HepG2 (cell line): ENCODE results near the gene IMP3. TPM values are rescaled to one million over a fixed set of nuclear protein-coding genes. Genes with fewer than 3 reads are reported as not detected.

Source experiments
- ATAC-seq: fragments of 200-7000 bp; cut with Tn5 transposase; 3 replicates; pipeline ENCODE4 v1.9.1; 2020; ENCODE audit warnings: mild to moderate bottlenecking, moderate library complexity
- BruUV-seq: library from RNA; stranded (reverse); fragments of 400-500 nt; replicated peaks from 2 replicates; lab custom pipeline; 2021; lab: Mats Ljungman, UMichigan
- CTCF ChIA-PET: fragments of 300-600 bp; formaldehyde crosslinking; extraction: SDS; loops from one replicate; lab custom pipeline; 2021; ENCODE audit warnings: low total read pairs, inconsistent platforms, low intra/inter-chr PET ratio; lab: Yijun Ruan, JAX
- POLR2A ChIA-PET: fragments of 350-600 bp; sonication (Branson Sonifier 250); formaldehyde crosslinking; loops from one replicate; lab custom pipeline; 2020; ENCODE audit warnings: antibody characterized with exemption, inconsistent platforms; lab: Yijun Ruan, JAX
- DNase-seq: peaks from one replicate; pipeline ENCODE4 v3.0.0-alpha.2; 2015; ENCODE audit warnings: low spot score
- FAIRE-seq: peaks from 3 replicates; lab custom pipeline; 2011; peaks lifted over from hg19 to GRCh38; lab: Jason Lieb, UNC
- H2AFZ ChIP-seq: one replicate; pipeline ENCODE4 v1.6.1; 2011; ENCODE audit warnings: low read length, inconsistent platforms
- H3K27ac ChIP-seq: fragments of 300-600 bp; 3 replicates; pipeline ENCODE4 v1.8.0; 2011; ENCODE audit warnings: mixed run types, mild to moderate bottlenecking, mixed read lengths, low read length, inconsistent platforms; ENCODE audit not compliant: insufficient read depth; ENCODE audit errors: extremely low read length
- H3K27me3 ChIP-seq, 2 experiments: fragments of 200-600 bp in 1 of 2; 2 replicates in 1 of 2; 3 replicates in 1 of 2; pipeline versions ENCODE4 v1.6.0 to v1.8.0; 2011; ENCODE audit warnings: low read length in 2 of 2, mild to moderate bottlenecking in 2 of 2, moderate library complexity in 2 of 2, inconsistent platforms in 1 of 2; ENCODE audit not compliant: insufficient read depth in 2 of 2, control insufficient read depth in 1 of 2
- H3K36me3 ChIP-seq, 2 experiments: fragments of 200-600 bp in 1 of 2; replicated peaks in 1 of 2; 2 replicates in 1 of 2; 3 replicates in 1 of 2; pipeline versions ENCODE4 v1.5.1 to v1.8.0; 2011; ENCODE audit warnings: low read length in 2 of 2, inconsistent platforms in 1 of 2; ENCODE audit not compliant: insufficient read depth in 2 of 2, control insufficient read depth in 1 of 2
- H3K4me1 ChIP-seq: 2 replicates; pipeline ENCODE4 v1.5.1; 2012; ENCODE audit warnings: low read length, inconsistent platforms; ENCODE audit not compliant: insufficient read depth
- H3K4me2 ChIP-seq: 2 replicates; pipeline ENCODE4 v1.6.0; 2011; ENCODE audit warnings: low read depth, low read length, inconsistent platforms
- H3K4me3 ChIP-seq, 3 experiments: fragments of 200-600 bp in 1 of 3; sonication (generic), shearing (Covaris generic) in 1 of 3; replicated peaks in 1 of 3; 2 replicates each; pipeline ENCODE4 v1.5.1; 2011 to 2016; ENCODE audit warnings: low read length in 3 of 3, inconsistent platforms in 2 of 3, low read depth in 2 of 3, mild to moderate bottlenecking in 2 of 3, control low read depth in 1 of 3, mixed read lengths in 1 of 3; ENCODE audit not compliant: insufficient read depth in 1 of 3
- H3K79me2 ChIP-seq: one replicate; pipeline ENCODE4 v1.6.1; 2011; ENCODE audit warnings: low read length, inconsistent platforms; ENCODE audit not compliant: insufficient read depth
- H3K9ac ChIP-seq: 2 replicates; pipeline ENCODE4 v1.6.0; 2011; ENCODE audit warnings: mild to moderate bottlenecking, low read depth, low read length, inconsistent platforms; ENCODE audit not compliant: insufficient read depth
- H3K9me3 ChIP-seq: 2 replicates; pipeline ENCODE4 v1.5.1; 2012; ENCODE audit warnings: mild to moderate bottlenecking, low read length
- H4K20me1 ChIP-seq: 2 replicates; pipeline ENCODE4 v1.6.0; 2011; ENCODE audit warnings: inconsistent platforms, mild to moderate bottlenecking, low read length, moderate library complexity; ENCODE audit not compliant: insufficient read depth
- CEBPB ChIP-seq: IDR thresholded peaks from 2 replicates; pipeline ENCODE4 v1.6.1; 2011; ENCODE audit warnings: low read depth, low read length, improper control_type of control experiment, borderline replicate concordance
- EEA1 ChIP-seq: sonication (generic); formaldehyde crosslinking; IDR thresholded peaks from 2 replicates; pipeline ENCODE4 v1.5.1; 2020; ENCODE audit warnings: mild to moderate bottlenecking, missing genetic modification reagents, borderline replicate concordance
- MTERF4 ChIP-seq: sonication (generic); formaldehyde crosslinking; IDR thresholded peaks from 2 replicates; pipeline ENCODE4 v1.8.0; 2023; ENCODE audit warnings: mild to moderate bottlenecking, missing genetic modification reagents
- NRL ChIP-seq: sonication (generic); formaldehyde crosslinking; IDR thresholded peaks from 2 replicates; pipeline ENCODE4 v1.5.0; 2020; ENCODE audit warnings: missing genetic modification reagents, mild to moderate bottlenecking, moderate library complexity, borderline replicate concordance
- RXRB ChIP-seq: IDR thresholded peaks from 2 replicates; pipeline ENCODE4 v1.6.1; 2016; ENCODE audit warnings: borderline replicate concordance, missing genetic modification reagents, missing compliant biosample characterization
- SCMH1 ChIP-seq: sonication (generic); formaldehyde crosslinking; IDR thresholded peaks from 2 replicates; pipeline ENCODE4 v1.9.0; 2021; ENCODE audit warnings: missing genetic modification reagents, mild to moderate bottlenecking, borderline replicate concordance
- SP4 ChIP-seq: sonication (generic); formaldehyde crosslinking; IDR thresholded peaks from 2 replicates; pipeline ENCODE4 v1.8.1; 2023; ENCODE audit warnings: mild to moderate bottlenecking, missing genetic modification reagents
- ZBTB7A ChIP-seq: sonication (generic); formaldehyde crosslinking; IDR thresholded peaks from 2 replicates; pipeline ENCODE4 v1.8.0; 2022; ENCODE audit warnings: mild to moderate bottlenecking, missing genetic modification reagents
- ZBTB7B ChIP-seq: sonication (generic); formaldehyde crosslinking; IDR thresholded peaks from 2 replicates; pipeline ENCODE4 v1.4.0; 2020; ENCODE audit warnings: missing genetic modification reagents
- ZIK1 ChIP-seq: sonication (generic); formaldehyde crosslinking; IDR thresholded peaks from 2 replicates; pipeline ENCODE4 v1.5.0; 2020; ENCODE audit warnings: mild to moderate bottlenecking, low read depth, missing genetic modification reagents, borderline replicate concordance
- ZNF3 ChIP-seq: IDR thresholded peaks from 2 replicates; pipeline ENCODE4 v1.7.0; 2017; ENCODE audit warnings: inconsistent platforms
- ZNF432 ChIP-seq: sonication (generic); formaldehyde crosslinking; IDR thresholded peaks from 2 replicates; pipeline ENCODE4 v1.5.0; 2020; ENCODE audit warnings: missing genetic modification reagents, mild to moderate bottlenecking, borderline replicate concordance
- WGBS: methylation state at CpG from one replicate; pipeline ENCODE4 v1.1.6; 2017; ENCODE audit warnings: low lambda C conversion rate; 5-methylcytosine and 5-hydroxymethylcytosine counted together
- in situ Hi-C: cut with HindIII; loops from 2 replicates; pipeline ENCODE4 v1.10.0; 2017; ENCODE audit warnings: low pct_unique_long_range_greater_than_20kb; ENCODE audit not compliant: extremely low pct_ligation_motif_present
- intact Hi-C: fragments of 100-400 bp; cut with micrococcal nuclease; formaldehyde crosslinking; loops from one replicate; pipeline ENCODE4 v1.10.0; 2022; ENCODE audit not compliant: unreplicated experiment
- polyA plus RNA-seq, 8 experiments: library from polyadenylated mRNA; depleted of rRNA in 3 of 8; stranded (reverse) in 7 of 8; unstranded in 1 of 8; fragments of >200 nt; fragmentation: Illumina TruSeq in 4 of 8; extraction: Trizol in 4 of 8; gene quantifications; 2 replicates each; pipeline versions ENCODE4 v1.2.1 to v1.2.3, GENCODE V29; 2011 to 2016; ENCODE audit warnings: low read depth in 4 of 8, missing spikeins in 1 of 8, mixed read lengths in 1 of 8; ENCODE audit not compliant: insufficient read depth in 1 of 8
- total RNA-seq, 5 experiments: library from RNA; depleted of rRNA; stranded (reverse); fragments of >200 nt; fragmentation: Illumina TruSeq; extraction: Trizol; gene quantifications; 2 replicates each; pipeline ENCODE4 v1.2.3, GENCODE V29; 2016; ENCODE audit warnings: low read depth in 1 of 5
- TF ChIP-seq, protein P1 (sequence below): IDR thresholded peaks from 2 replicates; pipeline ENCODE4 v1.6.1; 2016; ENCODE audit warnings: missing genetic modification reagents, missing compliant biosample characterization
- TF ChIP-seq, protein P2 (sequence below): sonication (generic); formaldehyde crosslinking; IDR thresholded peaks from 2 replicates; pipeline ENCODE4 v1.5.1; 2020; ENCODE audit warnings: mild to moderate bottlenecking, missing genetic modification reagents, moderate library complexity

Gene IMP3
- total and polyA plus RNA-seq, 2 of the 13 experiments (the other 11 are each of a cell fraction or from before 2014, with no cell fraction given): 38.3 to 143 TPM

DNA sequence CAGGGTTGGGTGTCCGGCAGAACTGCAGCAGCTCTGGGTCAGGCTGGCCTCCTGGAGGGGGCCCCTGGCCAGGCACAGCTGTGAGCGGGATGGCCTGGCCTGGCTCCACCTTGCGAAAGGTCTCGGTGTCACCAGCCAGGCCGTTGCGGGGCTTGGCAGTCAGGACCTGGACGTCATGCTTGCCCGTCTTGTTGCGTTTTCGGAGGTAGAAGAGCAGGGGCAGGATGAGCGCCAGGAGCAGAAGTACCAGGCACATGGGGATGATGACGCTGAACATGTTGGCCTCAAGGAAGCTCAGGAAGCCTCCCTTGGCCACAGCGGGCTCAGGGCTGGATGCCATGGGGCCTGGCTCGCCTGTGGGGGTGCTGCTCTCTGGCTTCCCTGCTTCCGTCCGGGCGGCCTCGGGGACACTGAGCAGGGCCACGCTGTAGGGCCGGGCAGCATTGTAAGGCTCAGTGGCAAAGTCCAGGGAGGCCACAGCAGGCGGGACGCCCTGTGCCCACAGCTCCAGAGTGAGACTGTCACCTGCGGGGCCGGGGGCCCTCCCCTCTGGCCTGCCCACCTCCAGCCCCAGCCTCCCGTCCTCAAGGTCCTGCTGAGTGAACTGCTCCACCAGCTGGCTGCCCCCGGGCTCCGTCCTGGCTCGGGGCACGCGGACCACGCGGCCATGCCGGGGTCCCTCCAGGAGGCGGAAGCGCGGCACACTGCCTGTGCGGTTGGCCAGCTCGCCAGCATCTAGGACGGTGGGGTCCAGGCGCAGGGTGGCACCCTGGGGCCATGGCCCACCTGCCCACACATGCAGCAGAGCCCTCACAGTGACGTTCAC lies 35.8 kb upstream of the IMP3 start:
- ATAC-seq (peak; percentile 36), DNase-seq (no peak), FAIRE-seq (no peak)
- WGBS: 59% methylated on average over 19 of the region's 41 CpGs
- Histone ChIP-seq H3K9ac (no peak overlapping the region), H4K20me1 (no peaks in the 10 kb centered on the region), H3K27ac (no peak overlapping the region), H2AFZ (no peak overlapping the region), H3K4me1 (peaks cover 66% of the 10 kb centered on the region), H3K9me3 (no peaks in the 10 kb centered on the region), H3K79me2 (no peaks in the 10 kb centered on the region), H3K4me3 (peak overlapping the region in 1 of 3 experiments; percentile 46; a peak in 1 of 6 replicates), H3K27me3 (peaks cover 4 to 44% of the 10 kb centered on the region in 2 experiments; a peak in 3 of 5 replicates), H3K36me3 (no peaks in the 10 kb centered on the region), H3K4me2 (peak overlapping the region; percentile 53)
- in situ Hi-C loops (no loop called here), intact Hi-C loops (no loop called here)
- POLR2A ChIA-PET: interaction anchor here (1.5 to 2.3 kb wide), 3 partner anchors 29 to 49 kb away, joined by 3 to 10 read pairs (median 7); partner anchors contain the start of genes IMP3 and SNX33
- BruUV-seq: no TSS peak
- CTCF ChIA-PET: no interaction called here
- TF ChIP-seq EEA1 (0 out of 2 replicates have a peak, but pooled peaks have one; percentile 34), ZNF3 (CRISPR knock-in tag) (no peak), ZBTB7B (CRISPR knock-in tag) (no peak), SCMH1 (CRISPR knock-in tag) (no peak), RXRB (CRISPR knock-in tag) (no peak), SP4 (no peak), CEBPB (peak; percentile 11; the same call in 1 of the 2 replicates), ZNF432 (CRISPR knock-in tag) (no peak), NRL (CRISPR knock-in tag) (0 out of 2 replicates have a peak, but pooled peaks have one; percentile 63), ZBTB7A (CRISPR knock-in tag) (no peak), MTERF4 (CRISPR knock-in tag) (no peak), ZIK1 (CRISPR knock-in tag) (no peak)
- TF ChIP-seq, protein P1, sequence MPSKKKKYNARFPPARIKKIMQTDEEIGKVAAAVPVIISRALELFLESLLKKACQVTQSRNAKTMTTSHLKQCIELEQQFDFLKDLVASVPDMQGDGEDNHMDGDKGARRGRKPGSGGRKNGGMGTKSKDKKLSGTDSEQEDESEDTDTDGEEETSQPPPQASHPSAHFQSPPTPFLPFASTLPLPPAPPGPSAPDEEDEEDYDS (CRISPR knock-in tag): no peak
- TF ChIP-seq, protein P2, sequence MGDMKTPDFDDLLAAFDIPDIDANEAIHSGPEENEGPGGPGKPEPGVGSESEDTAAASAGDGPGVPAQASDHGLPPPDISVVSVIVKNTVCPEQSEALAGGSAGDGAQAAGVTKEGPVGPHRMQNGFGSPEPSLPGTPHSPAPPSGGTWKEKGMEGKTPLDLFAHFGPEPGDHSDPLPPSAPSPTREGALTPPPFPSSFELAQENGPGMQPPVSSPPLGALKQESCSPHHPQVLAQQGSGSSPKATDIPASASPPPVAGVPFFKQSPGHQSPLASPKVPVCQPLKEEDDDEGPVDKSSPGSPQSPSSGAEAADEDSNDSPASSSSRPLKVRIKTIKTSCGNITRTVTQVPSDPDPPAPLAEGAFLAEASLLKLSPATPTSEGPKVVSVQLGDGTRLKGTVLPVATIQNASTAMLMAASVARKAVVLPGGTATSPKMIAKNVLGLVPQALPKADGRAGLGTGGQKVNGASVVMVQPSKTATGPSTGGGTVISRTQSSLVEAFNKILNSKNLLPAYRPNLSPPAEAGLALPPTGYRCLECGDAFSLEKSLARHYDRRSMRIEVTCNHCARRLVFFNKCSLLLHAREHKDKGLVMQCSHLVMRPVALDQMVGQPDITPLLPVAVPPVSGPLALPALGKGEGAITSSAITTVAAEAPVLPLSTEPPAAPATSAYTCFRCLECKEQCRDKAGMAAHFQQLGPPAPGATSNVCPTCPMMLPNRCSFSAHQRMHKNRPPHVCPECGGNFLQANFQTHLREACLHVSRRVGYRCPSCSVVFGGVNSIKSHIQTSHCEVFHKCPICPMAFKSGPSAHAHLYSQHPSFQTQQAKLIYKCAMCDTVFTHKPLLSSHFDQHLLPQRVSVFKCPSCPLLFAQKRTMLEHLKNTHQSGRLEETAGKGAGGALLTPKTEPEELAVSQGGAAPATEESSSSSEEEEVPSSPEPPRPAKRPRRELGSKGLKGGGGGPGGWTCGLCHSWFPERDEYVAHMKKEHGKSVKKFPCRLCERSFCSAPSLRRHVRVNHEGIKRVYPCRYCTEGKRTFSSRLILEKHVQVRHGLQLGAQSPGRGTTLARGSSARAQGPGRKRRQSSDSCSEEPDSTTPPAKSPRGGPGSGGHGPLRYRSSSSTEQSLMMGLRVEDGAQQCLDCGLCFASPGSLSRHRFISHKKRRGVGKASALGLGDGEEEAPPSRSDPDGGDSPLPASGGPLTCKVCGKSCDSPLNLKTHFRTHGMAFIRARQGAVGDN (CRISPR knock-in tag): peak; percentile 80
